HEK293 (cell line): ENCODE results near the gene MAP4K2.

Experiments used
- CTCF ChIA-PET: fragments of 350-600 bp; formaldehyde crosslinking; extraction: SDS; loops from one replicate; lab custom pipeline; 2021; ENCODE audit warnings: antibody characterized with exemption; lab: Yijun Ruan, JAX
- POLR2A ChIA-PET: fragments of 300-600 bp; formaldehyde crosslinking; extraction: SDS; loops from one replicate; lab custom pipeline; 2020; ENCODE audit warnings: antibody characterized with exemption, inconsistent platforms; lab: Yijun Ruan, JAX
- H3K27ac ChIP-seq: fragments of 200-500 bp; sonication (Bioruptor generic); 2 replicates; pipeline ENCODE4 v1.5.1; 2014; ENCODE audit warnings: low read depth, low read length, control low read depth, inconsistent platforms; ENCODE audit errors: extremely low read depth
- H3K36me3 ChIP-seq, 2 experiments: fragments of 200-500 bp in 1 of 2; sonication (Bioruptor generic) in 1 of 2; 1 replicate in 1 of 2; 2 replicates in 1 of 2; pipeline ENCODE4 v1.5.1; 2014 to 2017; ENCODE audit warnings: inconsistent platforms in 2 of 2, low read length in 2 of 2; ENCODE audit not compliant: control insufficient read depth in 2 of 2, insufficient read depth in 1 of 2
- H3K4me1 ChIP-seq: fragments of 200-500 bp; sonication (Bioruptor generic); 2 replicates; pipeline ENCODE4 v1.5.1; 2014; ENCODE audit warnings: mild to moderate bottlenecking, low read length, inconsistent platforms; ENCODE audit not compliant: control insufficient read depth, insufficient read depth
- H3K4me3 ChIP-seq: 2 replicates; pipeline ENCODE4 v1.5.1; 2011; ENCODE audit warnings: low read depth, mild to moderate bottlenecking, control low read depth, low read length, moderate library complexity
- H3K9me3 ChIP-seq: fragments of 200-500 bp; sonication (Bioruptor generic); 2 replicates; pipeline ENCODE4 v1.5.1; 2014; ENCODE audit warnings: low read depth, low read length, inconsistent platforms; ENCODE audit not compliant: control insufficient read depth, insufficient read depth
- CTCF ChIP-seq: fragments of 450-650 bp; formaldehyde crosslinking; IDR thresholded peaks from 2 replicates; pipeline ENCODE4 v1.5.1; 2016; ENCODE audit warnings: missing biosample characterization, missing genetic modification characterization
- GLIS2 ChIP-seq: fragments of 450-650 bp; formaldehyde crosslinking; IDR thresholded peaks from 2 replicates; pipeline ENCODE4 v1.5.1; 2016; ENCODE audit warnings: missing biosample characterization, missing genetic modification characterization
- IKZF3 ChIP-seq: fragments of 450-650 bp; IDR thresholded peaks from 2 replicates; pipeline ENCODE4 v1.5.0; 2018; ENCODE audit warnings: missing biosample characterization, mild to moderate bottlenecking, missing genetic modification characterization, moderate library complexity
- KLF1 ChIP-seq: fragments of 450-650 bp; formaldehyde crosslinking; IDR thresholded peaks from 2 replicates; pipeline ENCODE4 v1.5.1; 2016; ENCODE audit warnings: missing biosample characterization, missing genetic modification characterization
- KLF8 ChIP-seq: fragments of 450-650 bp; formaldehyde crosslinking; IDR thresholded peaks from 2 replicates; pipeline ENCODE4 v1.5.1; 2016; ENCODE audit warnings: missing biosample characterization, missing genetic modification characterization
- KLF9 ChIP-seq: fragments of 450-650 bp; formaldehyde crosslinking; IDR thresholded peaks from 2 replicates; pipeline ENCODE4 v1.5.1; 2016; ENCODE audit warnings: missing biosample characterization, missing genetic modification characterization, low read depth
- MEIS1 ChIP-seq: sonication (generic); formaldehyde crosslinking; IDR thresholded peaks from 2 replicates; pipeline ENCODE4 v1.8.1; 2022; ENCODE audit warnings: missing genetic modification reagents, mild to moderate bottlenecking, borderline replicate concordance
- TSHZ1 ChIP-seq: fragments of 450-650 bp; formaldehyde crosslinking; IDR thresholded peaks from 2 replicates; pipeline ENCODE4 v1.5.1; 2016; ENCODE audit warnings: missing biosample characterization, missing genetic modification characterization, borderline replicate concordance
- ZBTB26 ChIP-seq: fragments of 450-650 bp; formaldehyde crosslinking; optimal IDR thresholded peaks from 2 replicates; pipeline ENCODE3; 2016; ENCODE audit warnings: missing biosample characterization, mild to moderate bottlenecking, missing genetic modification characterization
- ZEB2 ChIP-seq: fragments of 450-650 bp; formaldehyde crosslinking; IDR thresholded peaks from 2 replicates; pipeline ENCODE4 v1.5.1; 2016; ENCODE audit warnings: missing biosample characterization, missing genetic modification characterization
- ZNF26 ChIP-seq: fragments of 450-650 bp; formaldehyde crosslinking; IDR thresholded peaks from 2 replicates; pipeline ENCODE4 v1.5.1; 2016; ENCODE audit warnings: missing biosample characterization, missing genetic modification characterization
- ZNF549 ChIP-seq: fragments of 450-650 bp; IDR thresholded peaks from 2 replicates; pipeline ENCODE4 v1.5.1; 2018; ENCODE audit warnings: missing biosample characterization, missing genetic modification characterization, mild to moderate bottlenecking, inconsistent platforms, moderate library complexity
- ZNF561 ChIP-seq: fragments of 450-650 bp; IDR thresholded peaks from 2 replicates; pipeline ENCODE4 v1.5.1; 2018; ENCODE audit warnings: missing biosample characterization, missing genetic modification characterization, borderline replicate concordance
- ZNF777 ChIP-seq: fragments of 450-650 bp; formaldehyde crosslinking; IDR thresholded peaks from 2 replicates; pipeline ENCODE4 v1.5.1; 2017; ENCODE audit warnings: missing biosample characterization, missing genetic modification characterization, borderline replicate concordance
- ZSCAN23 ChIP-seq: fragments of 450-650 bp; formaldehyde crosslinking; IDR thresholded peaks from 2 replicates; pipeline ENCODE4 v1.5.1; 2016; ENCODE audit warnings: missing biosample characterization, missing genetic modification characterization
- TF ChIP-seq, protein P1 (sequence below): fragments of 450-650 bp; formaldehyde crosslinking; IDR thresholded peaks from 2 replicates; pipeline ENCODE4 v1.5.1; 2016; ENCODE audit warnings: missing biosample characterization, missing genetic modification characterization
- TF ChIP-seq, protein P2 (sequence below): fragments of 450-650 bp; formaldehyde crosslinking; IDR thresholded peaks from 2 replicates; pipeline ENCODE4 v1.5.1; 2016; ENCODE audit warnings: missing biosample characterization, missing genetic modification characterization

Gene MAP4K2

GRCh38 chr11:64803158-64803845, at the start of gene MAP4K2 (continued):
- no peak for TF ChIP-seq ZNF26 (tag by site-specific recombination)
- TF ChIP-seq ZNF561 (tag by site-specific recombination) = peak; percentile 25; the same call in 1 of the 2 replicates
- no peak for TF ChIP-seq MEIS1 (CRISPR knock-in tag)
- TF ChIP-seq KLF9 (tag by site-specific recombination) = peak; percentile 26; the same call in 1 of the 2 replicates
- peak; percentile 44 for TF ChIP-seq CTCF (tag by site-specific recombination)
- TF ChIP-seq ZEB2 (tag by site-specific recombination) = peak; percentile 57; the same call in 1 of the 2 replicates
- TF ChIP-seq, protein P1, sequence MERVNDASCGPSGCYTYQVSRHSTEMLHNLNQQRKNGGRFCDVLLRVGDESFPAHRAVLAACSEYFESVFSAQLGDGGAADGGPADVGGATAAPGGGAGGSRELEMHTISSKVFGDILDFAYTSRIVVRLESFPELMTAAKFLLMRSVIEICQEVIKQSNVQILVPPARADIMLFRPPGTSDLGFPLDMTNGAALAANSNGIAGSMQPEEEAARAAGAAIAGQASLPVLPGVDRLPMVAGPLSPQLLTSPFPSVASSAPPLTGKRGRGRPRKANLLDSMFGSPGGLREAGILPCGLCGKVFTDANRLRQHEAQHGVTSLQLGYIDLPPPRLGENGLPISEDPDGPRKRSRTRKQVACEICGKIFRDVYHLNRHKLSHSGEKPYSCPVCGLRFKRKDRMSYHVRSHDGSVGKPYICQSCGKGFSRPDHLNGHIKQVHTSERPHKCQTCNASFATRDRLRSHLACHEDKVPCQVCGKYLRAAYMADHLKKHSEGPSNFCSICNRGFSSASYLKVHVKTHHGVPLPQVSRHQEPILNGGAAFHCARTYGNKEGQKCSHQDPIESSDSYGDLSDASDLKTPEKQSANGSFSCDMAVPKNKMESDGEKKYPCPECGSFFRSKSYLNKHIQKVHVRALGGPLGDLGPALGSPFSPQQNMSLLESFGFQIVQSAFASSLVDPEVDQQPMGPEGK (tag by site-specific recombination) = peak; percentile 44; the same call in 1 of the 2 replicates
- peak; percentile 49; the same call in 1 of the 2 replicates for TF ChIP-seq GLIS2
- TF ChIP-seq TSHZ1 (tag by site-specific recombination) = no peak
- no peak for TF ChIP-seq ZSCAN23 (tag by site-specific recombination)
- no peak for TF ChIP-seq ZNF549 (tag by site-specific recombination)
- TF ChIP-seq KLF8 (tag by site-specific recombination) = peak; percentile 19; the same call in 1 of the 2 replicates
- TF ChIP-seq IKZF3 (tag by site-specific recombination) = peak; percentile 87
- peak; percentile 27 for TF ChIP-seq ZBTB26 (tag by site-specific recombination)
- TF ChIP-seq, all 188 proteins: peak for 22

DNA sequence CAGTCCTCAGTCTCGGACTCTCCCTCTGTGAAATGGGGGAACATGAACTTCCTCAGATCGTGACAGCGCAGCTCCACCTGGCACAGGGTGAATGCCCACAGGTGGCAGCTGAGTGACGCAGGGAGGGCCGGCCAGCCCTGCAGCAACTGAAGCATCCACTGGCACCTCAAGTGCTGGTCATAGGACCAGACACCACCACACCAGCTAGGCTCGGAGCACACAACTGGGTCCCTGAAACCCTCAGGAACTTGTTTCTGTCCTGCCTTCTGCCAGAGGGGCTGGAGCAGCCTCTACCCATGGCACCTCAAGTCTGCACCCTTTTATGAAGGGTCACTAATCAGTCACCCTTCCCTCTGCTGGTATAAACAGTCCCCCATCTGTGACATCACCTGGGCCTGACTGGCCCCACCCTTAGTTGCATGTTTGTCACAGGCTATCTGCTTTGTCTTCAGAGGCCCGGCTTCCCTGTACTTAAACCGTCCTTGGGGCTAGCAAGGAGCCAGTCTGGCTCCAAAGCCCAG, 48.9 kb upstream of the MAP4K2 start:
- no peaks in the 10 kb centered on the region for H3K4me1 ChIP-seq
- peaks cover 0 to 16% of the 10 kb centered on the region in 2 experiments; a peak in 1 of 3 replicates for H3K36me3 ChIP-seq
- ChIA-PET POLR2A (interaction anchor here (0.7 to 1.2 kb wide), 3 partner anchors 29 to 917 kb away, joined by 3 read pairs; no protein-coding TSS in a partner anchor), CTCF (interaction anchor here (1.3 to 8.0 kb wide), 2 partner anchors 23 to 35 kb away, joined by 3 to 83 read pairs; no protein-coding TSS in a partner anchor)
- H3K9me3 ChIP-seq = no peaks in the 10 kb centered on the region
- no peak for TF ChIP-seq ZNF777 (tag by site-specific recombination)
- TF ChIP-seq KLF1 (tag by site-specific recombination) = 0 out of 2 replicates have a peak, but pooled peaks have one; percentile 21
- TF ChIP-seq, protein P2, sequence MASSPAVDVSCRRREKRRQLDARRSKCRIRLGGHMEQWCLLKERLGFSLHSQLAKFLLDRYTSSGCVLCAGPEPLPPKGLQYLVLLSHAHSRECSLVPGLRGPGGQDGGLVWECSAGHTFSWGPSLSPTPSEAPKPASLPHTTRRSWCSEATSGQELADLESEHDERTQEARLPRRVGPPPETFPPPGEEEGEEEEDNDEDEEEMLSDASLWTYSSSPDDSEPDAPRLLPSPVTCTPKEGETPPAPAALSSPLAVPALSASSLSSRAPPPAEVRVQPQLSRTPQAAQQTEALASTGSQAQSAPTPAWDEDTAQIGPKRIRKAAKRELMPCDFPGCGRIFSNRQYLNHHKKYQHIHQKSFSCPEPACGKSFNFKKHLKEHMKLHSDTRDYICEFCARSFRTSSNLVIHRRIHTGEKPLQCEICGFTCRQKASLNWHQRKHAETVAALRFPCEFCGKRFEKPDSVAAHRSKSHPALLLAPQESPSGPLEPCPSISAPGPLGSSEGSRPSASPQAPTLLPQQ (tag by site-specific recombination) = peak; percentile 51; the same call in 1 of the 2 replicates
- H3K27ac ChIP-seq = no peak overlapping the region
- no peak overlapping the region for H3K4me3 ChIP-seq
